ENCODE measurements around the gene CMTM5.

CMTM5 gene

DNA sequence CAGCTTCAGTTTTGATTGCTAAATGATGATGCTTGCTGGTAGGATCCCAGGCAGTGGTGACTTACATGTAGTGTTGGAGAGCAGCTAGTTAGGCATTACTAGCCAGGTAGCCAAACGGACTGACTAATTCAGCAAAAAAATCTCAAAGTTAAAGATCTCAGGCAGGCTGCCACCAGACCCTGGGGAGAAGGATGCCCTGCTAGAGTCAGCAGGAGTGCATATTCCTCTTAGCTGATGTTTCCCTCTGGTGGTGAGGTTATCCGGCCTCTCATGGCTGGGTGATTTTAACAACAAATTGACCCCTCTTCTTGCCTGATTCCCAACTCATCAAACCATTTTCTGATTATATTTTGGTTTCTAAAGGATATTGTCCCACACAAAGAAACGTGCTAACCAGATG, 14.6 kb upstream of the CMTM5 start:
- Histone ChIP-seq H3F3A (ENCODE audit: low read depth) (no peaks in the 10 kb centered on the region), H3K9ac (ENCODE audit: low read depth, low read length, poor library complexity, severe bottlenecking) (no peak overlapping the region), H3K36me3 (ENCODE audit: insufficient read depth, low read length) (no peaks in the 10 kb centered on the region), H3K9me2 (replicated peaks; ENCODE audit: low read depth, low read length) (no peaks in the 10 kb centered on the region), H3K27me3 (ENCODE audit: insufficient read depth, low read length, poor library complexity, severe bottlenecking) (no peaks in the 10 kb centered on the region), H3K9me3 (ENCODE audit: insufficient read depth, low read depth, low read length) (no peaks in the 10 kb centered on the region), H4K20me1 (ENCODE audit: insufficient read depth, low read length, poor library complexity, severe bottlenecking) (no peaks in the 10 kb centered on the region), H3K4me3 (ENCODE audit: low read length, poor library complexity, severe bottlenecking) (no peak overlapping the region), H2AFZ (ENCODE audit: low read length) (no peak overlapping the region), H3K79me2 (ENCODE audit: insufficient read depth, low read length) (no peaks in the 10 kb centered on the region), H3K4me1 (ENCODE audit: insufficient read depth, low read length, poor library complexity, severe bottlenecking) (no peaks in the 10 kb centered on the region), H3K4me2 (ENCODE audit: low read depth, low read length, poor library complexity, severe bottlenecking) (no peak overlapping the region)
- TF ChIP-seq, protein P1, sequence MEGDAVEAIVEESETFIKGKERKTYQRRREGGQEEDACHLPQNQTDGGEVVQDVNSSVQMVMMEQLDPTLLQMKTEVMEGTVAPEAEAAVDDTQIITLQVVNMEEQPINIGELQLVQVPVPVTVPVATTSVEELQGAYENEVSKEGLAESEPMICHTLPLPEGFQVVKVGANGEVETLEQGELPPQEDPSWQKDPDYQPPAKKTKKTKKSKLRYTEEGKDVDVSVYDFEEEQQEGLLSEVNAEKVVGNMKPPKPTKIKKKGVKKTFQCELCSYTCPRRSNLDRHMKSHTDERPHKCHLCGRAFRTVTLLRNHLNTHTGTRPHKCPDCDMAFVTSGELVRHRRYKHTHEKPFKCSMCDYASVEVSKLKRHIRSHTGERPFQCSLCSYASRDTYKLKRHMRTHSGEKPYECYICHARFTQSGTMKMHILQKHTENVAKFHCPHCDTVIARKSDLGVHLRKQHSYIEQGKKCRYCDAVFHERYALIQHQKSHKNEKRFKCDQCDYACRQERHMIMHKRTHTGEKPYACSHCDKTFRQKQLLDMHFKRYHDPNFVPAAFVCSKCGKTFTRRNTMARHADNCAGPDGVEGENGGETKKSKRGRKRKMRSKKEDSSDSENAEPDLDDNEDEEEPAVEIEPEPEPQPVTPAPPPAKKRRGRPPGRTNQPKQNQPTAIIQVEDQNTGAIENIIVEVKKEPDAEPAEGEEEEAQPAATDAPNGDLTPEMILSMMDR (conservative IDR thresholded peaks at IDR 0.05; ENCODE audit: low read length), result 0 out of 2 replicates have a peak, but pooled peaks have one; percentile 10
- TF ChIP-seq EZH2phosphoT487 (IDR thresholded peaks at IDR 0.05; ENCODE audit: borderline replicate concordance), result no peak

DNA sequence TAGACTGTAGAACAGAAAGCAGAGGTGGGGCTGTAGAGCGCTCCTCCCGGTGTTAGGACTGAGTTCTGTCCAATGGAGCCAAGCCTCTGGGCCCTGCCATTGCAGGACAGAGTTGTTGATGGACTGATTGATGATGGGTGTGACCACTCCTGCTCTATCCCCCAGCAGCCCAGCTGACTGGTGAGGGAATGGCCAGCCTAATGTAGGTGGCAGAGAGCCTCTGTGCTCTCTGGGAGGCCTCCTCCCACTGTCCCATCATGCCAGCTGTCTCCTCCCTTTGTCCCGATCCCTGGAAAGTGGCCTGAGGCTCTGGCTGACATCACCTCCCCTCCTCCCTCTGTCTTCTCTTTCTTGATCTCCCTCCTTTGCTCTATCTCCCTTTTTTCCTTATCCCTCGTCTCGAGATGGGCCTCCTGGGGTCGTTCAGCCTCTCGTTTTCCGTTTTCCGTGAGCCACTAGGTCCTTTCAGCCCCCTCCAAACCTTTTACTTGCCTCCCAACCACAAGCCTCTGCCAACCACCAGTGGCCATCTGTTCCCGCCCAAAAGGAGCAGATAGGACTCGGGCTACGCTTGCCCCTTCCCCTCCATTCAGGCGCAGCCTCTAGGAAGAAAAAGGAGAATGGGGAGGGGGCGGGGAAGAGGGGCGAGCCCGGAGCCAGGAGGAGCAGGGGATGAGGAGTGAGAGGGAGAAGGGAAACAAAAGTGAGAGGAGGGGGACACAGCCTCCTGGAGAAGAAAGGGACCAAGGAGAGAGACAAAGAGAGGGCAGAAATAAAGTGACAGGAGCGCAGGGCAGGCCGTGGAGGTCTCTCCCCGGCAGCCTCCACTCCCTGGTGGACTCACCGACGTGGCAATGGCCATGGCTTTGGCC, 12.4 kb upstream of the CMTM5 start:
- Histone ChIP-seq H3F3A (ENCODE audit: low read depth) (no peaks in the 10 kb centered on the region), H3K4me1 (ENCODE audit: insufficient read depth, low read length, poor library complexity, severe bottlenecking) (no peaks in the 10 kb centered on the region), H3K36me3 (ENCODE audit: insufficient read depth, low read length) (no peaks in the 10 kb centered on the region), H4K20me1 (ENCODE audit: insufficient read depth, low read length, poor library complexity, severe bottlenecking) (no peaks in the 10 kb centered on the region), H3K9me2 (replicated peaks; ENCODE audit: low read depth, low read length) (no peaks in the 10 kb centered on the region), H2AFZ (ENCODE audit: low read length) (no peak overlapping the region), H3K9ac (ENCODE audit: low read depth, low read length, poor library complexity, severe bottlenecking) (no peak overlapping the region), H3K79me2 (ENCODE audit: insufficient read depth, low read length) (no peaks in the 10 kb centered on the region), H3K9me3 (ENCODE audit: insufficient read depth, low read depth, low read length) (no peaks in the 10 kb centered on the region), H3K27me3 (ENCODE audit: insufficient read depth, low read length, poor library complexity, severe bottlenecking) (no peaks in the 10 kb centered on the region), H3K4me2 (ENCODE audit: low read depth, low read length, poor library complexity, severe bottlenecking) (no peak overlapping the region), H3K4me3 (ENCODE audit: low read length, poor library complexity, severe bottlenecking) (no peak overlapping the region)
- no peak for TF ChIP-seq EZH2phosphoT487 (IDR thresholded peaks at IDR 0.05; ENCODE audit: borderline replicate concordance)
- TF ChIP-seq, protein P1 (conservative IDR thresholded peaks at IDR 0.05; ENCODE audit: low read length), result no peak

DNA sequence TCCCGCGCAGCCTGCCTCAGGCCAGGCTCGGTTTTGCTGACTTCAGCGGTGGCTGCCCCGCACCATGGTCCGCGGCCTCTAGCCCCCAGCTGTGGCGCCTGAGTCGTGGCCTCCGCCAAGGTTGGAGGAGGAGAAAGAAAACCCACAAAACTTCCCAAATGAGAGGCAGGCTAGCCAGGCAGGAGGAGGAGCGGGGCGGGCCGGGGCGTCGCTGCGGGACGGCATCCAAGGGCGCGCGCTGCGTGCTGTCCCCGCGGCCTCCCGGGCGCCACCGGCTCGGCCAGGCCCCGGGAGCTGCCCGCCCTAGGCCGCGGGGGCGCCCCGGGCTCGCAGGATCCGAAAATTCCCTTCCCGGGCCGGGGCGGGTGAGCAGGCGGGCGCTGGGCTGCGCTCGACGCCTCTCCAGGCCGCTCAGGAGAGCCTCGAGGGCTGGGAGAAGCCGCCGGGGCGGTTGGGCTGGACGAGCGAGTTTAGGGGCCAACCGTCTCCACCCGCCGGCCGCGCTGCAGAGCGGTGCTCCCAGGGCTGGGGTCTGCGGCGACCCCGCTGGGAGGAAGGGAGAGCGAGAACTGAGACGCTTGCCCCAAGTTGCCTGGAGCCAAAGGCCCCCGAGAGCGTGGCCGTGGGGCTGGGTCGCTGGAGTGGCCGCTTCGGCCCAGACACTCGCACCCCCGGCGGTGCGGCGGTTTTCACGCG, 11.7 kb upstream of the CMTM5 start, which contains the start of gene EFS:
Gene EFS, minus strand, starts transcription at position 137 of the 696 bp plus-strand sequence. CDS start 147 bp downstream, outside the sequence.
- Histone ChIP-seq H3K9ac (ENCODE audit: low read depth, low read length, poor library complexity, severe bottlenecking) (no peak within 1 kb of the TSS), H3K9me3 (ENCODE audit: insufficient read depth, low read depth, low read length) (no peaks in the 10 kb centered on the region), H3K4me3 (ENCODE audit: low read length, poor library complexity, severe bottlenecking) (no peak within 1 kb of the TSS), H4K20me1 (ENCODE audit: insufficient read depth, low read length, poor library complexity, severe bottlenecking) (no peaks in the 10 kb centered on the region), H3F3A (ENCODE audit: low read depth) (no peaks in the 10 kb centered on the region), H2AFZ (ENCODE audit: low read length) (no peak within 1 kb of the TSS), H3K36me3 (ENCODE audit: insufficient read depth, low read length) (no peaks in the 10 kb centered on the region), H3K79me2 (ENCODE audit: insufficient read depth, low read length) (no peaks in the 10 kb centered on the region), H3K9me2 (replicated peaks; ENCODE audit: low read depth, low read length) (no peaks in the 10 kb centered on the region), H3K4me2 (ENCODE audit: low read depth, low read length, poor library complexity, severe bottlenecking) (no peak within 1 kb of the TSS), H3K4me1 (ENCODE audit: insufficient read depth, low read length, poor library complexity, severe bottlenecking) (no peaks in the 10 kb centered on the region), H3K27me3 (ENCODE audit: insufficient read depth, low read length, poor library complexity, severe bottlenecking) (no peaks in the 10 kb centered on the region)
- no peak for TF ChIP-seq EZH2phosphoT487 (IDR thresholded peaks at IDR 0.05; ENCODE audit: borderline replicate concordance)
- TF ChIP-seq, protein P1 (conservative IDR thresholded peaks at IDR 0.05; ENCODE audit: low read length), result no peak

Measured in Loucy (cell line).